Activated B cell treated with CpG ODN at 0.5 μM for 24 hours (primary cell): ENCODE results near the gene ZFHX2. TPM values are rescaled to one million over a fixed set of nuclear protein-coding genes. Genes with fewer than 3 reads are reported as not detected.
A peak's percentile ranks its signal among the peaks of the same experiment; 100 is the strongest.
"Not testable (repeated sequence)": the region's sequence is repeated elsewhere in the genome, so short reads cannot be mapped to it uniquely, and the experiment has no call there.

Source experiments
- ATAC-seq: fragments of 200-7000 bp; cut with Tn5 transposase; one replicate; pipeline ENCODE4 v1.10.0; 2021; ENCODE audit warnings: low read depth, mild to moderate bottlenecking, moderate library complexity
- CTCF ChIA-PET: fragments of 350-600 bp; sonication (Branson Sonifier 250); formaldehyde crosslinking; loops from one replicate; lab custom pipeline; 2021; ENCODE audit warnings: antibody characterized with exemption; lab: Charles Lee
- POLR2A ChIA-PET: fragments of 350-600 bp; sonication (Branson Sonifier 250); formaldehyde crosslinking; loops from one replicate; lab custom pipeline; 2021; ENCODE audit warnings: antibody characterized with exemption; lab: Charles Lee
- DNase-seq: peaks from one replicate; pipeline ENCODE4 v3.0.0; 2022
- H3K27ac Mint-ChIP-seq: one replicate; pipeline ENCODE4 v1.8.0; 2020; ENCODE audit warnings: mixed read lengths
- H3K27me3 Mint-ChIP-seq: one replicate; pipeline ENCODE4 v1.8.0; 2021; ENCODE audit warnings: mixed read lengths
- H3K36me3 Mint-ChIP-seq: one replicate; pipeline ENCODE4 v1.8.0; 2021; ENCODE audit warnings: low read depth, mixed read lengths
- H3K4me1 Mint-ChIP-seq: one replicate; pipeline ENCODE4 v1.8.0; 2021; ENCODE audit warnings: mixed read lengths
- H3K4me3 Mint-ChIP-seq: one replicate; pipeline ENCODE4 v1.8.0; 2020; ENCODE audit warnings: mild to moderate bottlenecking, mixed read lengths
- H3K9me3 Mint-ChIP-seq: one replicate; pipeline ENCODE4 v1.8.0; 2020; ENCODE audit warnings: mixed read lengths
- intact Hi-C: fragments of 100-400 bp; cut with micrococcal nuclease; formaldehyde crosslinking; loops from one replicate; pipeline ENCODE4 v1.15.1; 2024
- total RNA-seq: library from RNA; stranded (reverse); gene quantifications from 2 replicates; pipeline ENCODE4 v1.2.3, GENCODE V29; 2022
- TF ChIP-seq, protein P1 (sequence below): fragments of 200-600 bp; IDR thresholded peaks from one replicate; pipeline ENCODE4 v1.8.0; 2022; ENCODE audit warnings: antibody characterized with exemption, mild to moderate bottlenecking

The ZFHX2 gene
- total RNA-seq = 2.2 and 2.6 TPM in 2 replicates

DNA sequence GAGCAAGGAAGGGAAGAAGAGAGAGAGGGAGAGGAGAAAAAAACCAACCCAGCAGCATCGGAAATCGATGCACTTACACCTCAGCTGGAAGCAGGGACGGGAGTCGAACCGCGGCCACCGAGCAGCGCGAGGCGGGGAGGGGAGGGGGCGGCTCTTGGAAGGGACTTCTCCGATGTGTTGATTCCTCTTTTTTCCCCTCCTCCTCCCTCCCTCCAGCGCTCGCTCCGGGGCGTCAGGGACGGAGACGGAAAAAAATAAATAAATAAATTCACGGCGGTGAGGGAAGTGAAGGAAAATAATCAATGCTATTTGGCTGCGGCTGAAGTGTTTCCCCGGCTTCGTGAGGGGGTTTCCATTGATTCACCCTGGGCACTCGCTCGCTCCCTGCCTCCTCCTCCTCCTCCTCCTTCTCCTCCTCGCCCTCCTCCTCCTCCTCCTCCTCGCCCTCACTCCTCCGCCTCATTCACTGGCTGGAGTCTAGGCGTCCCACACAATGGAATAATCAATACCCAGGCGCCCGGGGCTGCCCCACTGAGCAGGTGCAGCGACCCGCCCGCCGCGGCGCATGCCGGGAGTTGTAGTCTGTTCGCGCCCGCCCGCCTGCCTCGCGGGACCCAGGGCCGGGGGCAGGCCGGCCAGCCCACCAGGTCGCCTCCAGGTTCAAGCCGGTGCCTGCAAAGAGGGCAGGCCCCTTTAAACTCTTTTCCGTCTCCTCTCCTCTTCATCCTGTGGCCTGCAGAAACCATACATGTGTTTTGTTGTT lies at the start of gene ZFHX2:
Gene ZFHX2 (minus strand): TSS at position 500 of the 763 bp plus-strand sequence. CDS start 16,440 bp downstream, outside the sequence.
- H3K27ac Mint-ChIP-seq = peak within 1 kb of the TSS; percentile 81
- intact Hi-C loops = loop anchor here (1.0 to 10.0 kb wide), 10 partner anchors 12 to 893 kb away; partner anchors contain the start of genes ACIN1, ADCY4, AP1G2 and C14orf119
- peak; percentile 79 for DNase-seq
- ChIA-PET CTCF (interaction anchor here (0.6 to 2.5 kb wide), 3 partner anchors 9 to 12 kb away, joined by 3 to 8 read pairs (median 5); no protein-coding TSS in a partner anchor), POLR2A (interaction anchor here (0.6 to 3.3 kb wide), 9 partner anchors 9 to 726 kb away, joined by 3 to 15 read pairs (median 3); partner anchors contain the start of gene AP1G2)
- H3K9me3 Mint-ChIP-seq = no peaks in the 10 kb centered on the region
- no peaks in the 10 kb centered on the region for H3K27me3 Mint-ChIP-seq
- ATAC-seq = peak; percentile 53
- TF ChIP-seq, protein P1, sequence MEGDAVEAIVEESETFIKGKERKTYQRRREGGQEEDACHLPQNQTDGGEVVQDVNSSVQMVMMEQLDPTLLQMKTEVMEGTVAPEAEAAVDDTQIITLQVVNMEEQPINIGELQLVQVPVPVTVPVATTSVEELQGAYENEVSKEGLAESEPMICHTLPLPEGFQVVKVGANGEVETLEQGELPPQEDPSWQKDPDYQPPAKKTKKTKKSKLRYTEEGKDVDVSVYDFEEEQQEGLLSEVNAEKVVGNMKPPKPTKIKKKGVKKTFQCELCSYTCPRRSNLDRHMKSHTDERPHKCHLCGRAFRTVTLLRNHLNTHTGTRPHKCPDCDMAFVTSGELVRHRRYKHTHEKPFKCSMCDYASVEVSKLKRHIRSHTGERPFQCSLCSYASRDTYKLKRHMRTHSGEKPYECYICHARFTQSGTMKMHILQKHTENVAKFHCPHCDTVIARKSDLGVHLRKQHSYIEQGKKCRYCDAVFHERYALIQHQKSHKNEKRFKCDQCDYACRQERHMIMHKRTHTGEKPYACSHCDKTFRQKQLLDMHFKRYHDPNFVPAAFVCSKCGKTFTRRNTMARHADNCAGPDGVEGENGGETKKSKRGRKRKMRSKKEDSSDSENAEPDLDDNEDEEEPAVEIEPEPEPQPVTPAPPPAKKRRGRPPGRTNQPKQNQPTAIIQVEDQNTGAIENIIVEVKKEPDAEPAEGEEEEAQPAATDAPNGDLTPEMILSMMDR = no peak
- peaks cover 8% of the 10 kb centered on the region for H3K36me3 Mint-ChIP-seq
- peaks cover 13% of the 10 kb centered on the region for H3K4me1 Mint-ChIP-seq
- H3K4me3 Mint-ChIP-seq = no peak within 1 kb of the TSS

DNA sequence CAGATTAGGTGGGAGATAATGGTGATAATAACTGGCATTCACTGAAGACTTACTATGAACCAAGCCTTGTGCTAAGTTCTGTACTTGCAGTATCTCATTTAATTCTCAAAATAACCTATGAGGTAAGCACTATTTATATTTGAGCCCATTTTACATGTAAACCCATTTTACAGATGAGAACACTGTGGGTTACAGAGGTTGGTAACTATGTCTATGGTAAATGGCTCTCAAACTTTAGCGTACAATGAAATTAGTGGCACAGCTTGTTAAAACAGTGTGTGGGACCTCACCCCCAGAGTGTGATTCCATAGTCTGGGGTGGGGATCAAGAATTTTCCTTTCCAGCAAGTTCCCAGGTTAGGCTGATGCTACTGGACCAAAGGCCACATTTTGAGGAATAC lies 49.2 kb upstream of the ZFHX2 start:
- ATAC-seq (no peak), DNase-seq (no peak)
- ChIA-PET POLR2A (no interaction called here), CTCF (interaction anchor here (0.9 kb wide), 1 partner anchor 32 kb away, joined by 4 read pairs; no protein-coding TSS in a partner anchor)
- H3K9me3 Mint-ChIP-seq = peaks cover 3% of the 10 kb centered on the region
- no peak overlapping the region for H3K4me3 Mint-ChIP-seq
- intact Hi-C loops = no loop called here
- H3K36me3 Mint-ChIP-seq = no peaks in the 10 kb centered on the region
- H3K27me3 Mint-ChIP-seq = peaks cover 13% of the 10 kb centered on the region
- TF ChIP-seq, protein P1 = no peak
- no peaks in the 10 kb centered on the region for H3K4me1 Mint-ChIP-seq
- H3K27ac Mint-ChIP-seq = no peak overlapping the region

DNA sequence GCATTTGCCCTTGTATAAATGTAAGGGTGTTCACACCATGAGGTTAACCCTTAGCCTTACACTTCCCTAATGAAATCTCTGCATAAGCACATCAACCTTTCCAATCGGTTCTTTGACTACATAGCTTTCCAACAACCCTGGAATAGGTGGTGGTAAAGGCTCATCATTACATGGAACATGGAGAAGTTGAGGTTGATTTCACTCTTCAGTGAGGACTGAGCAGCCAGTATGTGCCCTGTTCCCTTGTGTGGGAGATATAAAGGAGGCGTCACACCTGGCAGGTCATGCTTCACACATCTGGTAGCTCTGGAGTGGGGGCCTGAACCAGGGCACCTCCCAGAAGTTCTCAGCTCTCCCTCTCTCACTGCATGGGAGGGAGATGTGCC lies 48.8 kb upstream of the ZFHX2 start:
- Mint-ChIP-seq H3K27ac (no peak overlapping the region), H3K9me3 (peaks cover 3% of the 10 kb centered on the region), H3K4me3 (no peak overlapping the region), H3K36me3 (no peaks in the 10 kb centered on the region), H3K4me1 (no peaks in the 10 kb centered on the region), H3K27me3 (peaks cover 13% of the 10 kb centered on the region)
- ATAC-seq = no peak
- TF ChIP-seq, protein P1 = no peak
- intact Hi-C loops = no loop called here
- DNase-seq = no peak
- CTCF ChIA-PET = interaction anchor here (0.9 kb wide), 1 partner anchor 32 kb away, joined by 4 read pairs; no protein-coding TSS in a partner anchor
- POLR2A ChIA-PET = no interaction called here

DNA sequence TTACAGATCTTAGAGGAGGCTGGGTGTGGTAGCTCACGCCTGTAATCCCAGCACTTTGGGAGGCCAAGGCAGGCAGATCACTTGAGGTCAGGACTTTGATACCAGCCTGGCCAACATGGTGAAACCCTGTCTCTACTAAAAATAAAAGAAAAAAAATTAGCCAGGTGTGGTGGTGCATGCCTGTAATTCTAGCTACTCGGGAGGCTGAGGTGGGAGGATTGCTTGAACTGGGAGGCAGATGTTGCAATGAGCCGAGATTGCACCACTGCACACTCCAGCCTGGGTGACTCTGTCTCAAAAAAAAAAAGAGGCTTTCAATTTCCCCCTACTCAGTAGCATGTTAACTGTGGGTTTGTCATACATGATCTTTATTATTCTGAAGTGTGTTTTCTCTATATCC lies 42.6 kb upstream of the ZFHX2 start:
- not testable (repeated sequence) for H3K4me1 Mint-ChIP-seq

DNA sequence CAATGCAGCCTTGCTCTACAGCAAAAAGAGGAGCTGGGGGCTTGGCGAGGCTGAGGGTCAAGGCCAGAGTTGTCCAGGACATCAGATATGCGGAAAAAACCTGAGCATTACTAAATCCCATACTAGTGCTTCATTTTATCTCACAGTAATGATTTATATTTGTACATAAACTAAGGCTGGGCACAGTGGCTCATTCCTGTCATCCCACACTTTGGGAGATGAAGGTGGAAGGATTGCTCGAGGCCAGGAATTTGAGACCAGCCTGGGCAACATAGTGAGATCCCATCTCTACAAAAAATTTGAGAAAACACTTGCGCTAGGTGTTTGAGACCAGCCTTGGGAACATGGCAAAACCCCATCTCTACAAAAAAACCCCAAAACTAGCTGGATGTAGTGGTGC lies 38.6 kb upstream of the ZFHX2 start:
- ATAC-seq (no peak), DNase-seq (no peak)
- intact Hi-C loops = no loop called here
- Mint-ChIP-seq H3K27ac (no peak overlapping the region), H3K4me1 (peaks cover 5% of the 10 kb centered on the region), H3K9me3 (no peaks in the 10 kb centered on the region), H3K36me3 (no peaks in the 10 kb centered on the region), H3K4me3 (no peak overlapping the region), H3K27me3 (peaks cover 18% of the 10 kb centered on the region)
- TF ChIP-seq, protein P1 = no peak
- POLR2A ChIA-PET = no interaction called here
- CTCF ChIA-PET = interaction anchor here (1.1 kb wide), 1 partner anchor 703 kb away, joined by 3 read pairs; no protein-coding TSS in a partner anchor

More for the DNA sequence above, 42.6 kb upstream of the ZFHX2 start:
- intact Hi-C loops, DNase-seq, H3K9me3 Mint-ChIP-seq, POLR2A ChIA-PET, H3K4me3 Mint-ChIP-seq, H3K27me3 Mint-ChIP-seq, H3K27ac Mint-ChIP-seq, H3K36me3 Mint-ChIP-seq, ATAC-seq, CTCF ChIA-PET: not testable (repeated sequence)
